Islet of Langerhans (tissue), 1 donor: ENCODE data around the gene SLC48A1.

ENCODE experiments used
- FAIRE-seq: peaks from one replicate; lab custom pipeline; 2011; peaks lifted over from hg19 to GRCh38; lab: Jason Lieb, UNC

Gene SLC48A1

GRCh38 chr12:47778881-47779280 lies 5.8 kb downstream of the SLC48A1 start:
- no peak for FAIRE-seq

GRCh38 chr12:47779301-47779942 lies 6.4 kb downstream of the SLC48A1 start:
- FAIRE-seq: no peak

GRCh38 chr12:47779943-47780504 lies 7.0 kb downstream of the SLC48A1 start:
- no peak for FAIRE-seq

GRCh38 chr12:47781479-47782371 lies 8.7 kb downstream of the SLC48A1 start:
- no peak for FAIRE-seq

- FAIRE-seq: no peak
Measured at GRCh38 chr12:47782372-47782770, 9.3 kb downstream of the SLC48A1 start.

GRCh38 chr12:47783024-47783755 lies 10.2 kb downstream of the SLC48A1 start:
- no peak for FAIRE-seq

- FAIRE-seq: no peak
Measured at GRCh38 chr12:47783821-47784819, 11.1 kb downstream of the SLC48A1 start.

- FAIRE-seq: no peak
Measured at GRCh38 chr12:47785036-47785886, 12.2 kb downstream of the SLC48A1 start.

GRCh38 chr12:47785887-47786661 lies 13.0 kb downstream of the SLC48A1 start:
- no peak for FAIRE-seq

GRCh38 chr12:47786662-47787280 lies 13.7 kb downstream of the SLC48A1 start:
- FAIRE-seq: no peak

- FAIRE-seq: no peak
Measured at GRCh38 chr12:47787596-47788319, 14.7 kb downstream of the SLC48A1 start.

GRCh38 chr12:47789141-47789540 lies 16.1 kb downstream of the SLC48A1 start:
- FAIRE-seq: no peak

- no peak for FAIRE-seq
Measured at GRCh38 chr12:47789712-47790489, 16.9 kb downstream of the SLC48A1 start.

GRCh38 chr12:47790676-47791350 lies 17.8 kb downstream of the SLC48A1 start:
- no peak for FAIRE-seq

GRCh38 chr12:47791351-47791746 lies 18.3 kb downstream of the SLC48A1 start:
- no peak for FAIRE-seq

- FAIRE-seq: no peak
Measured at GRCh38 chr12:47791874-47792273, 18.8 kb downstream of the SLC48A1 start.
